Peyer's patch (tissue), 4 donors: ENCODE results near the gene SCLT1.

ENCODE experiments used
- POLR2A ChIP-seq, 2 donors: fragments of 450-650 bp; IDR thresholded peaks; one replicate each; pipeline ENCODE4 v1.5.1; 2017; ENCODE audit warnings: antibody characterized with exemption in 2 of 2, mild to moderate bottlenecking in 2 of 2, moderate library complexity in 2 of 2
- TF ChIP-seq, protein P1 (sequence below), 6 experiments: fragments of 450-650 bp in 4 of 6; fragments of 200-600 bp in 2 of 6; sonication (generic) in 1 of 6; IDR thresholded peaks; one replicate each; pipeline ENCODE4 v1.5.1; 2017 to 2019; ENCODE audit warnings: antibody characterized with exemption in 6 of 6, mild to moderate bottlenecking in 3 of 6, moderate library complexity in 1 of 6

GRCh38 chr4:128957459-128957858, 135.9 kb downstream of the SCLT1 start:
- TF ChIP-seq, protein P1, sequence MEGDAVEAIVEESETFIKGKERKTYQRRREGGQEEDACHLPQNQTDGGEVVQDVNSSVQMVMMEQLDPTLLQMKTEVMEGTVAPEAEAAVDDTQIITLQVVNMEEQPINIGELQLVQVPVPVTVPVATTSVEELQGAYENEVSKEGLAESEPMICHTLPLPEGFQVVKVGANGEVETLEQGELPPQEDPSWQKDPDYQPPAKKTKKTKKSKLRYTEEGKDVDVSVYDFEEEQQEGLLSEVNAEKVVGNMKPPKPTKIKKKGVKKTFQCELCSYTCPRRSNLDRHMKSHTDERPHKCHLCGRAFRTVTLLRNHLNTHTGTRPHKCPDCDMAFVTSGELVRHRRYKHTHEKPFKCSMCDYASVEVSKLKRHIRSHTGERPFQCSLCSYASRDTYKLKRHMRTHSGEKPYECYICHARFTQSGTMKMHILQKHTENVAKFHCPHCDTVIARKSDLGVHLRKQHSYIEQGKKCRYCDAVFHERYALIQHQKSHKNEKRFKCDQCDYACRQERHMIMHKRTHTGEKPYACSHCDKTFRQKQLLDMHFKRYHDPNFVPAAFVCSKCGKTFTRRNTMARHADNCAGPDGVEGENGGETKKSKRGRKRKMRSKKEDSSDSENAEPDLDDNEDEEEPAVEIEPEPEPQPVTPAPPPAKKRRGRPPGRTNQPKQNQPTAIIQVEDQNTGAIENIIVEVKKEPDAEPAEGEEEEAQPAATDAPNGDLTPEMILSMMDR (IDR thresholded peaks at IDR 0.05): no peak
- TF ChIP-seq POLR2A (IDR thresholded peaks at IDR 0.05): no peak
